ENCODE measurements around the gene ERMP1. TPM values are rescaled to one million over a fixed set of nuclear protein-coding genes. Genes with fewer than 3 reads are reported as not detected.
"Not testable (repeated sequence)": the region's sequence is repeated elsewhere in the genome, so short reads cannot be mapped to it uniquely, and the experiment has no call there.

Gene ERMP1
- 23.1 and 24.1 TPM in 2 replicates for total RNA-seq

GRCh38 chr9:5832538-5833529, at the start of gene ERMP1:
TSS of gene ERMP1 (minus strand) at chr9:5833117. CDS start at chr9:5833027, 90 bp downstream.
- H3K27ac Mint-ChIP-seq: peak within 1 kb of the TSS; percentile 82
- intact Hi-C loops (cut with micrococcal nuclease): loop anchor here (1.0 to 5.0 kb wide), 8 partner anchors 8 to 924 kb away; partner anchors contain the start of genes KDM4C and RIC1
- DNase-seq (ENCODE audit: low spot score): peak; percentile 89
- H3K4me1 Mint-ChIP-seq (ENCODE audit: low read depth): peaks cover 62% of the 10 kb centered on the region
- H3K4me3 Mint-ChIP-seq: peak within 1 kb of the TSS; percentile 92
- peaks cover 22% of the 10 kb centered on the region for H3K36me3 Mint-ChIP-seq (ENCODE audit: low read depth)
- no peaks in the 10 kb centered on the region for H3K27me3 Mint-ChIP-seq (ENCODE audit: insufficient read depth)
- no peaks in the 10 kb centered on the region for H3K9me3 Mint-ChIP-seq

GRCh38 chr9:5882244-5883012, 49.5 kb upstream of the ERMP1 start:
- peaks cover 23% of the 10 kb centered on the region for H3K4me1 Mint-ChIP-seq (ENCODE audit: low read depth)
- H3K9me3 Mint-ChIP-seq; H3K27me3 Mint-ChIP-seq (ENCODE audit: insufficient read depth); DNase-seq (ENCODE audit: low spot score); H3K27ac Mint-ChIP-seq; intact Hi-C loops (cut with micrococcal nuclease); H3K36me3 Mint-ChIP-seq (ENCODE audit: low read depth); H3K4me3 Mint-ChIP-seq: not testable (repeated sequence)

- no peak for DNase-seq (ENCODE audit: low spot score)
- H3K4me1 Mint-ChIP-seq (ENCODE audit: low read depth): peaks cover 30% of the 10 kb centered on the region
- H3K4me3 Mint-ChIP-seq: no peak overlapping the region
- H3K9me3 Mint-ChIP-seq: peaks cover 6% of the 10 kb centered on the region
- H3K27ac Mint-ChIP-seq: no peak overlapping the region
- intact Hi-C loops (cut with micrococcal nuclease): no loop called here
- H3K27me3 Mint-ChIP-seq (ENCODE audit: insufficient read depth): no peaks in the 10 kb centered on the region
- H3K36me3 Mint-ChIP-seq (ENCODE audit: low read depth): peaks cover 8% of the 10 kb centered on the region
Measured at GRCh38 chr9:5879419-5880181, 46.7 kb upstream of the ERMP1 start.

GRCh38 chr9:5876711-5877110, 43.8 kb upstream of the ERMP1 start:
- Mint-ChIP-seq H3K4me1 (ENCODE audit: low read depth) (peaks cover 44% of the 10 kb centered on the region), H3K27ac (no peak overlapping the region), H3K9me3 (peaks cover 6% of the 10 kb centered on the region), H3K27me3 (ENCODE audit: insufficient read depth) (no peaks in the 10 kb centered on the region), H3K4me3 (no peak overlapping the region), H3K36me3 (ENCODE audit: low read depth) (peaks cover 14% of the 10 kb centered on the region)
- no peak for DNase-seq (ENCODE audit: low spot score)
- intact Hi-C loops (cut with micrococcal nuclease): no loop called here

- intact Hi-C loops (cut with micrococcal nuclease): no loop called here
- H3K4me1 Mint-ChIP-seq (ENCODE audit: low read depth): peaks cover 44% of the 10 kb centered on the region
- no peak overlapping the region for H3K27ac Mint-ChIP-seq
- H3K27me3 Mint-ChIP-seq (ENCODE audit: insufficient read depth): no peaks in the 10 kb centered on the region
- H3K36me3 Mint-ChIP-seq (ENCODE audit: low read depth): peaks cover 14% of the 10 kb centered on the region
- H3K9me3 Mint-ChIP-seq: peaks cover 6% of the 10 kb centered on the region
- H3K4me3 Mint-ChIP-seq: no peak overlapping the region
- no peak for DNase-seq (ENCODE audit: low spot score)
Measured at GRCh38 chr9:5876026-5876425, 43.1 kb upstream of the ERMP1 start.

GRCh38 chr9:5874048-5874447, 41.1 kb upstream of the ERMP1 start:
- Mint-ChIP-seq H3K27me3 (ENCODE audit: insufficient read depth) (no peaks in the 10 kb centered on the region), H3K4me1 (ENCODE audit: low read depth) (peaks cover 47% of the 10 kb centered on the region), H3K36me3 (ENCODE audit: low read depth) (peaks cover 14% of the 10 kb centered on the region), H3K27ac (no peak overlapping the region), H3K9me3 (peaks cover 6% of the 10 kb centered on the region), H3K4me3 (no peak overlapping the region)
- intact Hi-C loops (cut with micrococcal nuclease): no loop called here
- DNase-seq (ENCODE audit: low spot score): no peak

GRCh38 chr9:5873439-5873838, 40.5 kb upstream of the ERMP1 start:
- Mint-ChIP-seq H3K4me3 (no peak overlapping the region), H3K9me3 (peaks cover 6% of the 10 kb centered on the region), H3K27ac (no peak overlapping the region), H3K36me3 (ENCODE audit: low read depth) (peaks cover 14% of the 10 kb centered on the region), H3K27me3 (ENCODE audit: insufficient read depth) (no peaks in the 10 kb centered on the region), H3K4me1 (ENCODE audit: low read depth) (peaks cover 43% of the 10 kb centered on the region)
- intact Hi-C loops (cut with micrococcal nuclease): no loop called here
- no peak for DNase-seq (ENCODE audit: low spot score)

- peaks cover 6% of the 10 kb centered on the region for H3K9me3 Mint-ChIP-seq
- no peak overlapping the region for H3K4me3 Mint-ChIP-seq
- peaks cover 43% of the 10 kb centered on the region for H3K4me1 Mint-ChIP-seq (ENCODE audit: low read depth)
- peak overlapping the region; percentile 3 for H3K27ac Mint-ChIP-seq
- no peaks in the 10 kb centered on the region for H3K27me3 Mint-ChIP-seq (ENCODE audit: insufficient read depth)
- intact Hi-C loops (cut with micrococcal nuclease): no loop called here
- DNase-seq (ENCODE audit: low spot score): no peak
- peaks cover 20% of the 10 kb centered on the region for H3K36me3 Mint-ChIP-seq (ENCODE audit: low read depth)
Measured at GRCh38 chr9:5872511-5872910, 39.6 kb upstream of the ERMP1 start.

GRCh38 chr9:5871785-5872184, 38.9 kb upstream of the ERMP1 start:
- Mint-ChIP-seq H3K27me3 (ENCODE audit: insufficient read depth) (no peaks in the 10 kb centered on the region), H3K4me1 (ENCODE audit: low read depth) (peaks cover 43% of the 10 kb centered on the region), H3K9me3 (peaks cover 6% of the 10 kb centered on the region), H3K27ac (no peak overlapping the region), H3K36me3 (ENCODE audit: low read depth) (peaks cover 22% of the 10 kb centered on the region), H3K4me3 (no peak overlapping the region)
- intact Hi-C loops (cut with micrococcal nuclease): no loop called here
- no peak for DNase-seq (ENCODE audit: low spot score)

- peaks cover 34% of the 10 kb centered on the region for H3K4me1 Mint-ChIP-seq (ENCODE audit: low read depth)
- no peak overlapping the region for H3K4me3 Mint-ChIP-seq
- no peaks in the 10 kb centered on the region for H3K27me3 Mint-ChIP-seq (ENCODE audit: insufficient read depth)
- H3K36me3 Mint-ChIP-seq (ENCODE audit: low read depth): peaks cover 19% of the 10 kb centered on the region
- intact Hi-C loops (cut with micrococcal nuclease): no loop called here
- DNase-seq (ENCODE audit: low spot score): no peak
- H3K9me3 Mint-ChIP-seq: no peaks in the 10 kb centered on the region
- H3K27ac Mint-ChIP-seq: no peak overlapping the region
Measured at GRCh38 chr9:5870691-5871090, 37.8 kb upstream of the ERMP1 start.

GRCh38 chr9:5870020-5870339, 37.1 kb upstream of the ERMP1 start:
- no peak for DNase-seq (ENCODE audit: low spot score)
- Mint-ChIP-seq H3K27me3 (ENCODE audit: insufficient read depth) (no peaks in the 10 kb centered on the region), H3K4me1 (ENCODE audit: low read depth) (peaks cover 29% of the 10 kb centered on the region), H3K9me3 (no peaks in the 10 kb centered on the region), H3K36me3 (ENCODE audit: low read depth) (peaks cover 18% of the 10 kb centered on the region), H3K27ac (no peak overlapping the region), H3K4me3 (no peak overlapping the region)
- intact Hi-C loops (cut with micrococcal nuclease): no loop called here

GRCh38 chr9:5869315-5870019, 36.5 kb upstream of the ERMP1 start:
- Mint-ChIP-seq H3K4me3 (no peak overlapping the region), H3K27me3 (ENCODE audit: insufficient read depth) (no peaks in the 10 kb centered on the region), H3K27ac (peak overlapping the region; percentile 13), H3K36me3 (ENCODE audit: low read depth) (peaks cover 16% of the 10 kb centered on the region), H3K9me3 (no peaks in the 10 kb centered on the region), H3K4me1 (ENCODE audit: low read depth) (peaks cover 24% of the 10 kb centered on the region)
- DNase-seq (ENCODE audit: low spot score): no peak
- intact Hi-C loops (cut with micrococcal nuclease): no loop called here

All from activated T-helper 1 cell treated with anti-CD3 and anti-CD28 coated beads, Interleukin-12 subunit alpha, Interleukin-12 subunit beta, Interleukin-2, Interleukin-4 antibody, amounts not matched to agents 30 ng/mL and 10 ng/mL and 1 ng/mL, durations not matched to agents 14 hours and 24 hours and 36 hours (primary cell).